WTC11 (cell line): ENCODE results near the gene CUEDC1. TPM values are rescaled to one million over a fixed set of nuclear protein-coding genes. Genes with fewer than 3 reads are reported as not detected.

Experiments used
- ATAC-seq: fragments of 200-7000 bp; cut with Tn5 transposase; 2 replicates; pipeline ENCODE4 v1.10.0; 2021; ENCODE audit warnings: mild to moderate bottlenecking, moderate library complexity
- CTCF ChIA-PET: fragments of 300-600 bp; sonication (Branson Sonifier 250); formaldehyde crosslinking; loops from one replicate; lab custom pipeline; 2021; ENCODE audit warnings: antibody characterized with exemption; lab: Charles Lee
- POLR2A ChIA-PET: fragments of 350-600 bp; sonication (Branson Sonifier 250); formaldehyde crosslinking; loops from one replicate; lab custom pipeline; 2021; ENCODE audit warnings: antibody characterized with exemption; lab: Charles Lee
- DNase-seq: peaks from one replicate; pipeline ENCODE4 v3.0.0; 2021; ENCODE audit warnings: low spot score
- H3K27ac Mint-ChIP-seq: 2 replicates; pipeline ENCODE4 v1.8.0; 2021; ENCODE audit warnings: mixed read lengths
- H3K27me3 Mint-ChIP-seq: 2 replicates; pipeline ENCODE4 v1.8.0; 2021; ENCODE audit warnings: low read depth, mild to moderate bottlenecking, moderate library complexity, mixed read lengths
- H3K36me3 Mint-ChIP-seq: 2 replicates; pipeline ENCODE4 v1.8.0; 2021; ENCODE audit warnings: mixed read lengths
- H3K4me1 Mint-ChIP-seq: 2 replicates; pipeline ENCODE4 v1.8.0; 2022; ENCODE audit warnings: mixed read lengths
- H3K4me3 Mint-ChIP-seq: 2 replicates; pipeline ENCODE4 v1.8.0; 2021; ENCODE audit warnings: mild to moderate bottlenecking, moderate library complexity, mixed read lengths
- H3K9me3 Mint-ChIP-seq: 2 replicates; pipeline ENCODE4 v1.8.0; 2021; ENCODE audit warnings: mixed read lengths
- ATF1 ChIP-seq: sonication (generic); formaldehyde crosslinking; IDR thresholded peaks from 2 replicates; pipeline ENCODE4 v1.8.1; 2023; ENCODE audit warnings: mild to moderate bottlenecking, moderate library complexity, missing genetic modification reagents
- CREB1 ChIP-seq: sonication (generic); formaldehyde crosslinking; IDR thresholded peaks from 2 replicates; pipeline ENCODE4 v1.8.0; 2023; ENCODE audit warnings: mild to moderate bottlenecking, missing genetic modification reagents
- ELF4 ChIP-seq: sonication (generic); formaldehyde crosslinking; IDR thresholded peaks from 2 replicates; pipeline ENCODE4 v1.8.1; 2022; ENCODE audit warnings: low read depth, mild to moderate bottlenecking, moderate library complexity, missing genetic modification reagents
- FOXP1 ChIP-seq: sonication (generic); formaldehyde crosslinking; IDR thresholded peaks from 2 replicates; pipeline ENCODE4 v1.8.0; 2022; ENCODE audit warnings: missing genetic modification reagents, mild to moderate bottlenecking, moderate library complexity, borderline replicate concordance
- HMGXB4 ChIP-seq: sonication (generic); formaldehyde crosslinking; IDR thresholded peaks from 2 replicates; pipeline ENCODE4 v1.8.1; 2023; ENCODE audit warnings: mild to moderate bottlenecking, moderate library complexity, missing genetic modification reagents
- NR1H2 ChIP-seq: sonication (generic); formaldehyde crosslinking; IDR thresholded peaks from 2 replicates; pipeline ENCODE4 v1.9.0; 2021; ENCODE audit warnings: mild to moderate bottlenecking, moderate library complexity, missing genetic modification reagents
- NR3C1 ChIP-seq: sonication (generic); formaldehyde crosslinking; conservative IDR thresholded peaks from 2 replicates; pipeline ENCODE4 v1.8.1; 2023; ENCODE audit warnings: low read depth, mild to moderate bottlenecking, missing genetic modification reagents
- PRDM15 ChIP-seq: sonication (generic); formaldehyde crosslinking; IDR thresholded peaks from 2 replicates; pipeline ENCODE4 v1.8.0; 2022; ENCODE audit warnings: missing genetic modification reagents
- PRRX2 ChIP-seq: fragments of 250-450 bp; sonication (Bioruptor Pico); IDR thresholded peaks from 2 replicates; pipeline ENCODE4 v1.8.0; 2021; ENCODE audit warnings: mild to moderate bottlenecking
- TEAD1 ChIP-seq: sonication (generic); formaldehyde crosslinking; IDR thresholded peaks from 2 replicates; pipeline ENCODE4 v1.8.0; 2022; ENCODE audit warnings: mild to moderate bottlenecking, missing genetic modification reagents
- TP53 ChIP-seq: sonication (generic); formaldehyde crosslinking; IDR thresholded peaks from 2 replicates; pipeline ENCODE4 v1.8.1; 2023; ENCODE audit warnings: mild to moderate bottlenecking, missing genetic modification reagents
- ZMAT4 ChIP-seq: fragments of 250-450 bp; sonication (Bioruptor Pico); IDR thresholded peaks from 2 replicates; pipeline ENCODE4 v1.9.0; 2021; ENCODE audit warnings: mild to moderate bottlenecking
- ZNF232 ChIP-seq: sonication (generic); formaldehyde crosslinking; IDR thresholded peaks from 2 replicates; pipeline ENCODE4 v1.8.0; 2022; ENCODE audit warnings: mild to moderate bottlenecking, missing genetic modification reagents
- ZNF263 ChIP-seq: sonication (generic); formaldehyde crosslinking; IDR thresholded peaks from 2 replicates; pipeline ENCODE4 v1.8.1; 2022; ENCODE audit warnings: low read depth, mild to moderate bottlenecking, moderate library complexity, missing genetic modification reagents
- ZNF423 ChIP-seq: fragments of 250-450 bp; sonication (Bioruptor Pico); IDR thresholded peaks from 2 replicates; pipeline ENCODE4 v2.1.2; 2022; ENCODE audit warnings: mild to moderate bottlenecking, moderate library complexity
- total RNA-seq: library from RNA; stranded (reverse); gene quantifications from 3 replicates; pipeline ENCODE4 v1.2.3, GENCODE V29; 2021
- TF ChIP-seq, protein P1 (sequence below): sonication (generic); formaldehyde crosslinking; IDR thresholded peaks from 2 replicates; pipeline ENCODE4 v1.8.1; 2022; ENCODE audit warnings: mild to moderate bottlenecking, missing genetic modification reagents, moderate library complexity, borderline replicate concordance
- TF ChIP-seq, protein P2 (sequence below): sonication (generic); formaldehyde crosslinking; IDR thresholded peaks from 2 replicates; pipeline ENCODE4 v1.8.1; 2022; ENCODE audit warnings: mild to moderate bottlenecking, moderate library complexity, missing genetic modification reagents
- TF ChIP-seq, protein P3 (sequence below): fragments of 250-450 bp; sonication (Bioruptor Pico); IDR thresholded peaks from 2 replicates; pipeline ENCODE4 v1.8.0; 2021; ENCODE audit warnings: mild to moderate bottlenecking
- TF ChIP-seq, protein P4 (sequence below): sonication (generic); formaldehyde crosslinking; conservative IDR thresholded peaks from 2 replicates; pipeline ENCODE4 v1.8.1; 2023; ENCODE audit warnings: mild to moderate bottlenecking, low read depth, missing genetic modification reagents, moderate library complexity
- TF ChIP-seq, protein P5 (sequence below): fragments of 200-600 bp; IDR thresholded peaks from 2 replicates; pipeline ENCODE4 v1.8.0; 2022; ENCODE audit warnings: antibody characterized with exemption

The CUEDC1 gene
- total RNA-seq, 1 experiment from 2014 or later: 12.2 TPM

- TF ChIP-seq NR3C1 (no peak), HMGXB4 (CRISPR knock-in tag) (no peak)
These were observed 96.4 kb downstream of the CUEDC1 start (continued) for GRCh38 chr17:57858838-57859237.

DNA sequence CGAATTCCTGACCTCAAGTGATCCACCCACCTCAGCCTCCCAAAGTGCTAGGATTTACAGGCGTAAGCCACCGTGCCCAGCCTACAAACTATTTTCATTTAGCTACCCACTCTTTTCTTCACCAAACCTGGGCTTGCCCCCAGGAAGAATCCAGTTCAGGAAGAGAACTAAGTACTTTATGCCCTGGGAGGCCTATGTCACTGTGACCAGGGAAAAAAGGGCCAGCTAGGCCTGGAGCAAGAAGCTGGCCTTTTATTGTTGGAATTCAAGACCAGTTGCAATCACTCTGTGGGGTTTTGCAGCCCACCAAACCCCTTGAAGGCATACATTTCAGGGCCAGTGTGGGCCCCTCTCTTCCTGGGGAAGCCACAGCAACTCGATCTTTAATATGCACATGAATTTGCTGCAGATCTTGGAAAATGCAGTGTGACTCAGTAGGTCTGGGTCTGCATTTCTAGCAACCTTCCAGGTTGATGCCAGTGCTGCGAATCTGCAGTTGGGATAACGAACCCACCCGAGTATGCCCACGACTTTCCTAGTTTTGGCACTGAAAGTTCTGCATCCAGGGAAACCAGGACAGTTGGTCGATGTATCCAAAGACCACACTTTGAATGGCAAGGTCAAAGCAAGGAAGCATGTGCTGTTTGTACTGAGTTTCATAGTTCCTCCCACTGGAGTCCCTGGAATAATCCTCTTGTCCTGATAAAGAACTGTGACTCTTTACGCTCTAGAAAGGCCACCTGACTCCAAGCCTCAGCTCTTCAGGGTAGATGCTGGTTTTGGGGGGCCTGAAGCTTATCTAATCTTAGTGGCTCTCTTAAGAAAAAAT is 98.2 kb downstream of the CUEDC1 start:
- no peak overlapping the region for H3K27ac Mint-ChIP-seq
- DNase-seq (no peak), ATAC-seq (no peak)
- ChIA-PET POLR2A (no interaction called here), CTCF (interaction anchor here (0.6 to 14.8 kb wide), 19 partner anchors 17 to 728 kb away, joined by 3 to 207 read pairs (median 5); partner anchors contain the start of genes CUEDC1 and VEZF1)
- TF ChIP-seq ATF1 (CRISPR knock-in tag): no peak
- TF ChIP-seq, protein P1, sequence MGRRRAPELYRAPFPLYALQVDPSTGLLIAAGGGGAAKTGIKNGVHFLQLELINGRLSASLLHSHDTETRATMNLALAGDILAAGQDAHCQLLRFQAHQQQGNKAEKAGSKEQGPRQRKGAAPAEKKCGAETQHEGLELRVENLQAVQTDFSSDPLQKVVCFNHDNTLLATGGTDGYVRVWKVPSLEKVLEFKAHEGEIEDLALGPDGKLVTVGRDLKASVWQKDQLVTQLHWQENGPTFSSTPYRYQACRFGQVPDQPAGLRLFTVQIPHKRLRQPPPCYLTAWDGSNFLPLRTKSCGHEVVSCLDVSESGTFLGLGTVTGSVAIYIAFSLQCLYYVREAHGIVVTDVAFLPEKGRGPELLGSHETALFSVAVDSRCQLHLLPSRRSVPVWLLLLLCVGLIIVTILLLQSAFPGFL (CRISPR knock-in tag): no peak
- TF ChIP-seq TEAD1 (CRISPR knock-in tag): no peak
- no peak for TF ChIP-seq ZNF423 (CRISPR knock-in tag)
- TF ChIP-seq ELF4 (CRISPR knock-in tag): no peak
- no peak for TF ChIP-seq NR1H2
- no peak for TF ChIP-seq CREB1
- TF ChIP-seq, protein P2, sequence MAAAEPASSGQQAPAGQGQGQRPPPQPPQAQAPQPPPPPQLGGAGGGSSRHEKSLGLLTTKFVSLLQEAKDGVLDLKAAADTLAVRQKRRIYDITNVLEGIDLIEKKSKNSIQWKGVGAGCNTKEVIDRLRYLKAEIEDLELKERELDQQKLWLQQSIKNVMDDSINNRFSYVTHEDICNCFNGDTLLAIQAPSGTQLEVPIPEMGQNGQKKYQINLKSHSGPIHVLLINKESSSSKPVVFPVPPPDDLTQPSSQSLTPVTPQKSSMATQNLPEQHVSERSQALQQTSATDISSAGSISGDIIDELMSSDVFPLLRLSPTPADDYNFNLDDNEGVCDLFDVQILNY: no peak
- no peak for TF ChIP-seq NR3C1
- no peak for TF ChIP-seq PRDM15 (CRISPR knock-in tag)
- TF ChIP-seq, protein P3, sequence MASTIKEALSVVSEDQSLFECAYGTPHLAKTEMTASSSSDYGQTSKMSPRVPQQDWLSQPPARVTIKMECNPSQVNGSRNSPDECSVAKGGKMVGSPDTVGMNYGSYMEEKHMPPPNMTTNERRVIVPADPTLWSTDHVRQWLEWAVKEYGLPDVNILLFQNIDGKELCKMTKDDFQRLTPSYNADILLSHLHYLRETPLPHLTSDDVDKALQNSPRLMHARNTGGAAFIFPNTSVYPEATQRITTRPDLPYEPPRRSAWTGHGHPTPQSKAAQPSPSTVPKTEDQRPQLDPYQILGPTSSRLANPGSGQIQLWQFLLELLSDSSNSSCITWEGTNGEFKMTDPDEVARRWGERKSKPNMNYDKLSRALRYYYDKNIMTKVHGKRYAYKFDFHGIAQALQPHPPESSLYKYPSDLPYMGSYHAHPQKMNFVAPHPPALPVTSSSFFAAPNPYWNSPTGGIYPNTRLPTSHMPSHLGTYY (CRISPR knock-in tag): no peak
- no peak for TF ChIP-seq PRRX2 (CRISPR knock-in tag)
- TF ChIP-seq TP53 (CRISPR knock-in tag): no peak
- no peak for TF ChIP-seq ZNF263 (CRISPR knock-in tag)
- no peak for TF ChIP-seq FOXP1 (CRISPR knock-in tag)
- no peak for TF ChIP-seq ZNF232 (CRISPR knock-in tag)
- TF ChIP-seq ZMAT4 (CRISPR knock-in tag): no peak
- TF ChIP-seq, protein P4, sequence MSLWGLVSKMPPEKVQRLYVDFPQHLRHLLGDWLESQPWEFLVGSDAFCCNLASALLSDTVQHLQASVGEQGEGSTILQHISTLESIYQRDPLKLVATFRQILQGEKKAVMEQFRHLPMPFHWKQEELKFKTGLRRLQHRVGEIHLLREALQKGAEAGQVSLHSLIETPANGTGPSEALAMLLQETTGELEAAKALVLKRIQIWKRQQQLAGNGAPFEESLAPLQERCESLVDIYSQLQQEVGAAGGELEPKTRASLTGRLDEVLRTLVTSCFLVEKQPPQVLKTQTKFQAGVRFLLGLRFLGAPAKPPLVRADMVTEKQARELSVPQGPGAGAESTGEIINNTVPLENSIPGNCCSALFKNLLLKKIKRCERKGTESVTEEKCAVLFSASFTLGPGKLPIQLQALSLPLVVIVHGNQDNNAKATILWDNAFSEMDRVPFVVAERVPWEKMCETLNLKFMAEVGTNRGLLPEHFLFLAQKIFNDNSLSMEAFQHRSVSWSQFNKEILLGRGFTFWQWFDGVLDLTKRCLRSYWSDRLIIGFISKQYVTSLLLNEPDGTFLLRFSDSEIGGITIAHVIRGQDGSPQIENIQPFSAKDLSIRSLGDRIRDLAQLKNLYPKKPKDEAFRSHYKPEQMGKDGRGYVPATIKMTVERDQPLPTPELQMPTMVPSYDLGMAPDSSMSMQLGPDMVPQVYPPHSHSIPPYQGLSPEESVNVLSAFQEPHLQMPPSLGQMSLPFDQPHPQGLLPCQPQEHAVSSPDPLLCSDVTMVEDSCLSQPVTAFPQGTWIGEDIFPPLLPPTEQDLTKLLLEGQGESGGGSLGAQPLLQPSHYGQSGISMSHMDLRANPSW (CRISPR knock-in tag): no peak
- TF ChIP-seq, protein P5, sequence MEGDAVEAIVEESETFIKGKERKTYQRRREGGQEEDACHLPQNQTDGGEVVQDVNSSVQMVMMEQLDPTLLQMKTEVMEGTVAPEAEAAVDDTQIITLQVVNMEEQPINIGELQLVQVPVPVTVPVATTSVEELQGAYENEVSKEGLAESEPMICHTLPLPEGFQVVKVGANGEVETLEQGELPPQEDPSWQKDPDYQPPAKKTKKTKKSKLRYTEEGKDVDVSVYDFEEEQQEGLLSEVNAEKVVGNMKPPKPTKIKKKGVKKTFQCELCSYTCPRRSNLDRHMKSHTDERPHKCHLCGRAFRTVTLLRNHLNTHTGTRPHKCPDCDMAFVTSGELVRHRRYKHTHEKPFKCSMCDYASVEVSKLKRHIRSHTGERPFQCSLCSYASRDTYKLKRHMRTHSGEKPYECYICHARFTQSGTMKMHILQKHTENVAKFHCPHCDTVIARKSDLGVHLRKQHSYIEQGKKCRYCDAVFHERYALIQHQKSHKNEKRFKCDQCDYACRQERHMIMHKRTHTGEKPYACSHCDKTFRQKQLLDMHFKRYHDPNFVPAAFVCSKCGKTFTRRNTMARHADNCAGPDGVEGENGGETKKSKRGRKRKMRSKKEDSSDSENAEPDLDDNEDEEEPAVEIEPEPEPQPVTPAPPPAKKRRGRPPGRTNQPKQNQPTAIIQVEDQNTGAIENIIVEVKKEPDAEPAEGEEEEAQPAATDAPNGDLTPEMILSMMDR: no peak
- H3K9me3 Mint-ChIP-seq: no peaks in the 10 kb centered on the region
- H3K4me1 Mint-ChIP-seq: peaks cover 34% of the 10 kb centered on the region
- H3K36me3 Mint-ChIP-seq: no peaks in the 10 kb centered on the region
- H3K4me3 Mint-ChIP-seq: no peak overlapping the region
- H3K27me3 Mint-ChIP-seq: peaks cover 22% of the 10 kb centered on the region
